Stimulated activated memory B cell treated with anti-CD40 and anti-IgM and Interleukin-4, amounts not matched to agents 10 μg/mL and 1 μg/mL and 100 μg/mL, for 72 hours (primary cell): ENCODE data around the gene HLA-A.
"Not testable (repeated sequence)": the region's sequence is repeated elsewhere in the genome, so short reads cannot be mapped to it uniquely, and the experiment has no call there.

Experiments
- ATAC-seq: fragments of 150-1000 bp; cut with Tn5 transposase; 2 replicates; pipeline ENCODE4 v1.10.0; 2021
- H3K27ac Mint-ChIP-seq: one replicate; pipeline ENCODE4 v1.8.0; 2022; ENCODE audit warnings: mild to moderate bottlenecking, mixed read lengths
- H3K27me3 Mint-ChIP-seq: one replicate; pipeline ENCODE4 v1.8.0; 2022; ENCODE audit warnings: mixed read lengths
- H3K36me3 Mint-ChIP-seq: one replicate; pipeline ENCODE4 v1.8.0; 2022; ENCODE audit warnings: mixed read lengths
- H3K4me1 Mint-ChIP-seq: one replicate; pipeline ENCODE4 v1.8.0; 2022; ENCODE audit warnings: mixed read lengths
- H3K4me3 Mint-ChIP-seq: one replicate; pipeline ENCODE4 v1.8.0; 2022; ENCODE audit warnings: mild to moderate bottlenecking, moderate library complexity, mixed read lengths
- H3K9me3 Mint-ChIP-seq: one replicate; pipeline ENCODE4 v1.8.0; 2022; ENCODE audit warnings: mixed read lengths

HLA-A gene

DNA sequence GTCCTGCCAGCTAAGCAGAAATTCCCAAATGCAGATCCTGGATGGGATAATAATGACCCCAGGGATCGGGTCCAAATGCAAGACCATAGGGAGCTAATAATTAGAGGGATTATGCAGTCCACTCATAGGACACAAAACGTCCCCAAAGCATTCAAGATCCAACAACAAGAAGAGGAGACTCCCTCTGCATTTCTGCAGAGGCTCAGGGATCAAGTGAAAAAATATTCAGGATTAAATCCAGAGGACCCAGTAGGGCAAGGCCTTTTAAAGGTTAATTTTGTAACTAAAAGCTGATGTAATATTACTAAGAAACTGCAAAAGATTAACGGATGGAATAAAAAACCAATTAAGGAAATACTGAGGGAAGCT lies 22.2 kb downstream of the HLA-A start:
- ATAC-seq: no peak
- Mint-ChIP-seq H3K4me1 (peaks cover 27% of the 10 kb centered on the region), H3K4me3 (peak overlapping the region; percentile 82), H3K27me3 (no peaks in the 10 kb centered on the region), H3K9me3 (no peaks in the 10 kb centered on the region), H3K27ac (peak overlapping the region; percentile 86), H3K36me3 (no peaks in the 10 kb centered on the region)

DNA sequence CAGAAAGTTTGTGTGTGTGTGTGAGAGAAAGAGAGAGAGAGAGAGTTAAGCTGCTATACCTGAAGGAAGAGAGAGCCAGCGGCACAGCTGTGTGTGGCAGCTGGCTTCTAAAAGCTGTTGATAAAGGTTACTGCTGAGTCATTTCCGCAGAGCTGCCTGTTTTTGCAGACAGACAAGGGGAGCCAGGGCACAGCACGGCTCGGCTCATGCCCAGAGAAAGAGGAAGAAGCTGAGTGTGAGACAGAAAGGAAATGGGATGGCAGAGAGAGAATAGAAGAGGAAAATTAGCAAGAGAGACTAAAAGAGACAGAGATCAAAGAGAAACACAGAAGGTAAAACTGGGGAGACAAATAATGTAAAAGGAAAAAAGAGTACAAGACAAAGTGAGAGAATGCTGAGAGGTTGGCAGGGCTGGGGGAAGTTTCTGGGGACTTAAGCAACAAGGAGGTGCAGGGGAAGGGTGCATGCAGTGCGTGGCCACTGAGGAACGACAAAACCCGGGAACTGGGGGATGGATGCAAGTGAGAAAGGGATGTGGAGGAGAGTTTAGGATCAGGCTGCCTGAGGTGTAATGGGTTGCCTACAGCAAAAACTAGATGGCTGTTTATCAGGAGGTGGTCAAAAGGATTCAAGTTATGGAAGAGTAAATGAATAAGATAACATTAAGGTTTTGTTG lies 22.7 kb downstream of the HLA-A start:
- no peaks in the 10 kb centered on the region for H3K36me3 Mint-ChIP-seq
- peaks cover 22% of the 10 kb centered on the region for H3K4me1 Mint-ChIP-seq
- peak overlapping the region; percentile 86 for H3K27ac Mint-ChIP-seq
- H3K27me3 Mint-ChIP-seq: no peaks in the 10 kb centered on the region
- H3K9me3 Mint-ChIP-seq: no peaks in the 10 kb centered on the region
- peak; percentile 99 for ATAC-seq
- H3K4me3 Mint-ChIP-seq: peak overlapping the region; percentile 82

DNA sequence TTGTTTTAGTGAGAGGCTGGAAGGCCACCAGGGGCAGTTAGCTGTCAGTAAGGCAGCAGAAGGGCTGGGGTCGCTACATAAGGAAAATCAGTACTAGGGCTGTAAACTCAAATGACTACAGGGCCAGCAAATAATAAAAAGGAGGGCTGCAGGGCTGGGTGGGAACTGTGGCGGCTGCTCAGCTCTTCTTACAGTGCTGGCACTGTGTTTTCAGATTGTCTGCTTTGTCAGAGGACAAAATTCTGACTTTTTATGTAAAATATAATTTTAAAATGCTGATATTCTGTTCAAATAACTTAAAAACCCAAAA lies 23.2 kb downstream of the HLA-A start:
- ATAC-seq: peak; percentile 54
- H3K27me3 Mint-ChIP-seq: no peaks in the 10 kb centered on the region
- H3K27ac Mint-ChIP-seq: peak overlapping the region; percentile 86
- peaks cover 22% of the 10 kb centered on the region for H3K4me1 Mint-ChIP-seq
- H3K36me3 Mint-ChIP-seq: no peaks in the 10 kb centered on the region
- H3K4me3 Mint-ChIP-seq: peak overlapping the region; percentile 82
- H3K9me3 Mint-ChIP-seq: no peaks in the 10 kb centered on the region

DNA sequence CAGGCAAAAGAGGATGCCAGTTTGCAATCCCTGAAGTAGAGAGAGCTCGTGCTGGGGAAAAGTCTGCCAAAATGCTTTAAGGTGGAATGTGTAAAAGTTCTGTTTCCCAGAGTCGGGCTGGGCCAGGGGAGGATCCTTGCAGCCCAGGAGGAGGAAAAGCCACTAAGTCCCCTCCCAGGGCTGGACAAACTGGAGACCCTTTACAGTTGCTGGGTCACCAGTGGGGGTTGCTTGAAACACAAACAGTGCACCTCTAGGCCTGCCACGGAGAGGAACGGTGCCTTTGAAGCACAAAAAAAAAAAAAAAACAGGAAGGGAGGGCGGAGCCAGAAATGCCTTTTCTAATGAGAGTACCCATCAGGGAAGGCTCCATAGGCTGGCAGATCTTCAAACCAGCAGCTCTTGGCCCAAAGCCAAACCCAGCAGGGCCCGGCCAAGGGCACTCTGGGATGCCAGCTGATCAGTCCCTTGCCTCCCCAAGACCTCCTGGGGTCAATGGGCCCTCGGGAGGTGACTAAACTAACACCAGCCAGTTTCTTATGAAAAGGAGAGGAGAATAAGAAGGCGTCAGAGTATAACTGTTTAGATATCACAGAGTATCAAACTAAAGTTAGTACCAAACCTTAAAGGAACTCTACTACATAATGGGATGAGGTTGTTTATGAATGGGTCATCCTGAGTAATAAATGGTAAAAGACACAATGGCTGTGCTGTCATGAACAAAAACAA lies 23.7 kb downstream of the HLA-A start:
- peak; percentile 81 for ATAC-seq
- Mint-ChIP-seq H3K9me3 (no peaks in the 10 kb centered on the region), H3K4me1 (peaks cover 22% of the 10 kb centered on the region), H3K4me3 (peak overlapping the region; percentile 82), H3K36me3 (no peaks in the 10 kb centered on the region), H3K27ac (peak overlapping the region; percentile 86), H3K27me3 (no peaks in the 10 kb centered on the region)

DNA sequence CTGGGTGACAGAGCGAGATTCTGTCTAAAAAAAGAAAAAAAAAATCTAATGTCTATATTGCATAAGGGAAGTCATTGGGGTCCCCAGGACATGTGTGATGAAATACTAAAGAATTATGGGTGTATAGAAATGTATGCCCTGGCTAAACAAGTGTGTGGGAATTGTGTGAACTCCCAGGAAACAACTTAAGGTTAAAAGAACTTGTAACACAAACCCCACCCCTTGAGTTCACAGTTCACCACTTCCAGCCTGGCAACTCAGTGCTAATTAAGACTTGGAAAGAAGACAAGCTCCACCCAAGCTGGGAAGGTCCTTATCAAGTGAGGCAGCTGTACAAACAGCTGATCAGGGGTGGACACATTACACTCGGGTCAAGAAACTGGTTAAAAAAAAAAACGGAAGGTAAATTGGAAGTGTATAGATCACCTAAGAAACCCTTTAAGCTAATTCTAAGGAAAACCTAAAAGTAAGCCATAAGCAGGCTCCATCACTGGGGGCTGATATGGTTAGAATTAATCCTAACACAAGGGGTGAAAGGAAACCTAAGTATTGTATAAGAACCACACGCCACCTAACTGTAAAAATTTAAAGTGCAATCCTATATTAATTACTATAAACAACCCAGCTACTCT lies 25.2 kb downstream of the HLA-A start:
- Mint-ChIP-seq H3K9me3 (no peaks in the 10 kb centered on the region), H3K27me3 (peaks cover 9% of the 10 kb centered on the region), H3K4me1 (peaks cover 28% of the 10 kb centered on the region), H3K4me3 (no peak overlapping the region), H3K36me3 (no peaks in the 10 kb centered on the region), H3K27ac (no peak overlapping the region)
- ATAC-seq: no peak

DNA sequence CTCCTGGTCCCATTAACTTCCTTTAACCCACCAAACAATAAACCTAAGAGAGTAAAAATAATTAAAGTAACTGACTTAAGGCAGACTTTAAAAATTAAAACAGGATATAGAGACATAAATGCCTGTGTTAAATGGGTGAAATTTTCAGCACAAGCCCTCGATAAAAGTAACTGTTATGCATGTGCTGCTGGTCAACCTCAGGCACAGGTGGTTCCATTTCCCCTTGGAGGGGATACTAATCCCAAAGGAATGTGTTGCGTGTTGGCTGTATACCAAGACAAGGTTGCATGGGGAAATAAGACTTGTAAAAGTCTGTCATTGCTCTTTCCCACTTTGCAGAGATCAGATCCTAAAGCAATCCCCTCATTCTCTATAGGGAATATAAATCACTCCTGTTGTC lies 25.8 kb downstream of the HLA-A start:
- Mint-ChIP-seq H3K27me3 (peaks cover 16% of the 10 kb centered on the region), H3K4me3 (no peak overlapping the region), H3K4me1 (peaks cover 31% of the 10 kb centered on the region), H3K9me3 (no peaks in the 10 kb centered on the region), H3K36me3 (no peaks in the 10 kb centered on the region), H3K27ac (no peak overlapping the region)
- no peak for ATAC-seq

DNA sequence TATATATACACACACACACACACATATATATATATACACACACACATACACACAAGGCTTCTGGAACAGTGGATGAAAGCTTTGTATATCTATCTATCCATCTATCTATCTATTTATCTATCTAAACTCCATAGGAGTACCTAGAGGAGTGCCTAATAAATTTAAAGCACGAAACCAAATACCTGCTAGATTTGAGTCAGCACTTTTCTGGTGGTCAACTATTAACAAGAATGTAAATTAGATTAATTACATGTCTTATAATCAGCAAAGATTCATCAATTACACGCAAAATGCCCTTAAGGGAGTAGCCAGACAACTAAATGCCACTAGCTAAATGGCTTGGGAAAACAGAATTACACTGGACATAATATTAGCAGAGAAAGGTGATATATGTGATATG lies 26.6 kb downstream of the HLA-A start:
- Mint-ChIP-seq H3K4me3 (no peak overlapping the region), H3K27ac (no peak overlapping the region), H3K4me1 (peaks cover 33% of the 10 kb centered on the region), H3K9me3 (no peaks in the 10 kb centered on the region), H3K36me3 (no peaks in the 10 kb centered on the region), H3K27me3 (peaks cover 23% of the 10 kb centered on the region)
- no peak for ATAC-seq

DNA sequence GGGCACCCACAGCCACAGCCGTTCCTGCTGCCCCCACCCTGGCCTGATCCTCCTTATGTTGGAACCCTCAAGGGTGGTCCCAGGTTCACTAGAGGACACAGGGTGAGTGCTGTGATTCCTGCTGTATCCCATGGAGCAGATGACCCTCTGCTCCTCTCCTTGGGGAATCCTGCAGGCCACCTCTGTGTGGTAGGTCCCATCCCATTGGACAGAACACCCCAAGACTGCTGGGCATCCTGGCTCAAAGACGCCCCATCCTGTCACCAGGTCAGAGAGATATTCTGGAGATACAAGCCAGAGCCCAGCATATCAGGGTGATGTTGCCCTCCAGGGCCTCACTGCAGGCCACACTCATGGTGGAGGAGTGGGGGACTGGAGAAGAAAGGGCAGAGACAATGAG lies 28.4 kb downstream of the HLA-A start:
- no peak for ATAC-seq
- H3K9me3 Mint-ChIP-seq: no peaks in the 10 kb centered on the region
- H3K4me1 Mint-ChIP-seq: peaks cover 40% of the 10 kb centered on the region
- H3K27ac Mint-ChIP-seq: no peak overlapping the region
- peaks cover 41% of the 10 kb centered on the region for H3K27me3 Mint-ChIP-seq
- H3K4me3 Mint-ChIP-seq: no peak overlapping the region
- no peaks in the 10 kb centered on the region for H3K36me3 Mint-ChIP-seq

DNA sequence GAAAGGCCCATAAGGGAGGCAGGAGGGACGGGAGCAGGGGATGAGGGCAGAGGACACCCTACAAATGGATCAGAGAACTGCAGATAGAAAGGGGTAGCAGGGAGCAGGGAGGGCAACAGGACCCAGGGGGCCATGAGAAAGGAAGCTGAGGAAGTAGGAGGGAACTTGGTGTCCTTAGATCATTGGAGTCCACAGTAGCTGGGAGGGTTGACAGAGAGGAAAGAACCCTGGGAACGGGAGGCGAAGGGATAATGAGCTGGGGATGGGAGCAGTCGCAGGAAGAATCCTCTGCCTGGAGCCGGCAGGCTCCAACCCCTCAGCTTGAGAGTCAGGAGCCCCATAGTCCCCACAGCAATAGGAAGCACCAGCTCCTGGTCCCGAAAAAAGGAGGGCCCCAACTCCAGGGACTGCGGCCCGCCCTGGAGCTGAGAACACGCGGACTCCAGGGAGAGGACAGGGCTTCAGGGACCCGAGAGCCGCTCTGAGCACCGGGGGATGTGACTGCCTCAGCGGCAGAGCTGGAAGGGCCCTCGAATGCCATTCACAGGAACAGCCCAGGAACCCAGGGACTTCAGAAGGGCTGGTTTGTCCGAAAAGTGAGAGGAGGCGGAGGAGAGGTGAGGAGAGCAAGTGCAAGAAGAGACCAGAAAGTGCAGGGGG lies 32.7 kb downstream of the HLA-A start:
- Mint-ChIP-seq H3K36me3 (no peaks in the 10 kb centered on the region), H3K27me3 (peaks cover 61% of the 10 kb centered on the region), H3K9me3 (no peaks in the 10 kb centered on the region), H3K4me1 (peaks cover 45% of the 10 kb centered on the region), H3K4me3 (peak overlapping the region; percentile 89), H3K27ac (peak overlapping the region; percentile 27)
- ATAC-seq: no peak

DNA sequence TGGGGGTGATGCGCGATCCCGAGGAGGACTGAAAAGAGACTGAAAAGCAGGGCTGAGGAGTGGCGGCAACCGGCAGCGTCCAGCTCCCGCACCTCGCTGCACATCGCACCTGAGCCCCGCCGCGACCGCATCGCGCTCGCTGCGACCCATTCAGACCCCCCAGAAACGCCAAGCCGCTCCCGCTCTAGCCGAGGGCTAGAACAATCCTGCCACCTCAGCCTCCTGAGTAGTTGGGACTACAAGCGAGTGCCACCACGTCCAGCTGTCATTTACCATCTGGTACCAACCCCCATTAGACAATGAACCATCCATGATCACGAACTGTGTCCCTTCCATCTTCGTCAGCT lies 33.2 kb downstream of the HLA-A start:
- peaks cover 45% of the 10 kb centered on the region for H3K4me1 Mint-ChIP-seq
- peak overlapping the region; percentile 27 for H3K27ac Mint-ChIP-seq
- H3K9me3 Mint-ChIP-seq: no peaks in the 10 kb centered on the region
- no peak for ATAC-seq
- H3K4me3 Mint-ChIP-seq: peak overlapping the region; percentile 89
- H3K27me3 Mint-ChIP-seq: peaks cover 61% of the 10 kb centered on the region
- H3K36me3 Mint-ChIP-seq: no peaks in the 10 kb centered on the region

DNA sequence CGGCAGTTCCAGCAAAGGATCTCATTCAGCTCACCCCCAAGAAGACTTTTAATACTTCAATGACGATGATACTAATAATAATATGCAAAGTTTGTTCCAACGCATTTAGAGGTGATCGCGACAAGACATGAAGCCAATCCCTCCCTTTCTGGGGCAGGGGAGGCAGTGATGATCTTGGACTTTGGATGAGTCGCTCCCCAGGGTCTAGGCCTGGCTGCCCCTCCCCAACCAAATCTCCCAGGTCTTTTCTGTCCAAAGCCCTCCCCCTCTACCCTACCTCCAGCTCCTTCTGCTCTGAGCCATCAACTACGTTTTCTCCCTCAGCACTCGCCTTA lies 33.9 kb downstream of the HLA-A start:
- ATAC-seq: no peak
- H3K27ac Mint-ChIP-seq: peak overlapping the region; percentile 66
- no peaks in the 10 kb centered on the region for H3K9me3 Mint-ChIP-seq
- peak overlapping the region; percentile 89 for H3K4me3 Mint-ChIP-seq
- H3K36me3 Mint-ChIP-seq: no peaks in the 10 kb centered on the region
- H3K27me3 Mint-ChIP-seq: peaks cover 61% of the 10 kb centered on the region
- H3K4me1 Mint-ChIP-seq: peaks cover 45% of the 10 kb centered on the region

DNA sequence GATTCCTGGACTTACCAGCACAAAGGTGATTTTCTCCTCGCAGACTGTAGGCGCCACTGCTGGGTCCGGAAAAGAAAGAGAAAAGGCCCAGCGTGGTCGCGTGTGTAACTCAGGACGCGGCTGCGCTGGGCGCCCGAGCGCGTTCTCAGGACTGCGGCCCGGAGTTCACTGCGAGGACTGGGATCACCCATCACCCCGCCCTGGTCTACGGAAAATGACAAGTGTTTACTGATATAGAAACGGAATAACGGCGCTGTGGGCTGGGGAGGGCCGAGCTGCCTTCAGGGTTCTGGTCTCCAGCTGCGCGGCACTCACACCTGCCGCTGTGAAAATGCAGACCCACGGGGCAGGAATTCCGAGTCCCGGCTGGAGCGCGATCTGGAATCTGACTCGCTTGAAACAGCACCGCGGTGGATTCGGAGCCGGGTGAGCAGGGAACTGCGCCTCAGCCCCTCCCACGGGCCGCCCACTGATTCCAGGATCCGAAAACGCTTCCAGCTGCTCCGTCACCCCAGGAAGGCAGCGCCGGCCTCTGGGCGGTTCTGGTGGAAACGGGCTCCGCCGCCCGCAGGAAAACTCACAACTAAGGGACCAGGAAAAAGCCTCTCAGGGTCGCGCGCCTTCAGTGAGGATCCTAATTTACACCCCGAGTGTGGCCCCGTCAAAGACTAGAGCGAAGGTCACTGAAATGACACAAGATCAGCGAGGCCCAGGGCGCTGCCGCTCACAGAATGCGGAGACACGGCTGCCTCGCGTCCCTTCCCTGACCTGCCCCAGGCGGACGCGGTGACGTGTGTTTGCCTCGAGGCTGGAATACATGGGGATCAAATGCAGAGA lies 34.5 kb downstream of the HLA-A start:
- peak; percentile 87 for ATAC-seq
- H3K27ac Mint-ChIP-seq: peak overlapping the region; percentile 66
- no peaks in the 10 kb centered on the region for H3K9me3 Mint-ChIP-seq
- no peaks in the 10 kb centered on the region for H3K36me3 Mint-ChIP-seq
- H3K27me3 Mint-ChIP-seq: peaks cover 58% of the 10 kb centered on the region
- peak overlapping the region; percentile 89 for H3K4me3 Mint-ChIP-seq
- H3K4me1 Mint-ChIP-seq: peaks cover 45% of the 10 kb centered on the region

DNA sequence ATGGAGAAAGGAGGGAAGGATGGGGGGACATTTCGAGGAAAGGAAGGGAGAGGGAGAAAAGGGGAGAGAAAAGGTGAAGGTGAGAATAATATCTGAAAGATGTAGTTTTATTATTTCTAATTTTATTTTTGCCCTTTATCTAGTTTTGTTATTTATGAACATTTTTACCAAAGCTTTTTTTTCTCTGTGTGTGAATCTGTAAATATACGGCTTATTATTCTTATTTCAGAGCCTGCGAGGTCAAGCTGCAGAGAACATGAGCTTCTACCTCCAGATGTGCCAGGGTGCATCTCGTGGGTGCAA lies 35.0 kb downstream of the HLA-A start:
- no peak for ATAC-seq
- Mint-ChIP-seq H3K4me1 (peaks cover 41% of the 10 kb centered on the region), H3K36me3 (no peaks in the 10 kb centered on the region), H3K9me3 (no peaks in the 10 kb centered on the region), H3K27me3 (peaks cover 53% of the 10 kb centered on the region), H3K4me3 (peak overlapping the region; percentile 89), H3K27ac (peak overlapping the region; percentile 66)

DNA sequence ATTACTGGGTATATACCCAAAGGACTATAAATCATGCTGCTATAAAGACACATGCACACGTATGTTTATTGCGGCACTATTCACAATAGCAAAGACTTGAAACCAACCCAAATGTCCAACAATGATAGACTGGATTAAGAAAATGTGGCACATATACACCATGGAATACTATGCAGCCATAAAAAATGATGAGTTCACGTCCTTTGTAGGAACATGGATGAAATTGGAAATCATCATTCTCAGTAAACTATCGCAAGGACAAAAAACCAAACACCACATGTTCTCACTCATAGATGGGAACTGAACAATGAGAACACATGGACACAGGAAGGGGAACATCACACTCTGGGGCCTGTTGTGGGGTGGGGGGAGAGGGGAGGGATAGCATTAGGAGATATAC lies 37.7 kb downstream of the HLA-A start:
- not testable (repeated sequence) for H3K9me3 Mint-ChIP-seq, H3K4me3 Mint-ChIP-seq, ATAC-seq, H3K36me3 Mint-ChIP-seq, H3K27ac Mint-ChIP-seq
- Mint-ChIP-seq H3K27me3 (peaks cover 35% of the 10 kb centered on the region), H3K4me1 (peaks cover 24% of the 10 kb centered on the region)

DNA sequence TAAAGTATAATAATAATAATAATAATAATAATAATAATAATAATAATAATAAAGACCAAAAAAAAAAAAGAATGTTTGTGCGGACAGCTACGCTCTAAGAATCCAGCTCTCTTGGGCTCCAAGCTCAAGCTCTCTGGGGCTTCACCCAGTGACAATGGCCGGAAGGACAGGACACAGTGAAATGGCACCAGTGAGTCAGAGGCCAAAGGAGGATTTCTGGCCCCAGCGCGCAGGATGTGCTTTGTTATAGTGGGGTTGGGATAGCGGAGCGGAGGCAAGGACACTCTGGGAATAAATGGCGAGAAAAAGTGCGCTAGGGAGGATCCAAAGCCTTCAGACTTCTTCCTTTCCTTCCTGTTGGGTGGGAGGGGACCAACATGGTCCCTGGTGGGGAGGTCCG lies 38.2 kb downstream of the HLA-A start:
- peaks cover 30% of the 10 kb centered on the region for H3K27me3 Mint-ChIP-seq
- no peaks in the 10 kb centered on the region for H3K36me3 Mint-ChIP-seq
- H3K27ac Mint-ChIP-seq: no peak overlapping the region
- H3K9me3 Mint-ChIP-seq: no peaks in the 10 kb centered on the region
- peaks cover 19% of the 10 kb centered on the region for H3K4me1 Mint-ChIP-seq
- no peak overlapping the region for H3K4me3 Mint-ChIP-seq
- no peak for ATAC-seq
